NCI-H187 treated with DMSO at 0.1 percent for 48 hours (cell line): ENCODE data around the gene TXN2.
"Not testable (repeated sequence)": the region's sequence is repeated elsewhere in the genome, so short reads cannot be mapped to it uniquely, and the experiment has no call there.

Experiments
- DNase-seq: peaks from one replicate; lab custom pipeline; 2025; lab: John Stamatoyannopoulos, UW

TXN2 gene

GRCh38 chr22:36431977-36432376 is 49.5 kb downstream of the TXN2 start:
- no peak for DNase-seq

DNA sequence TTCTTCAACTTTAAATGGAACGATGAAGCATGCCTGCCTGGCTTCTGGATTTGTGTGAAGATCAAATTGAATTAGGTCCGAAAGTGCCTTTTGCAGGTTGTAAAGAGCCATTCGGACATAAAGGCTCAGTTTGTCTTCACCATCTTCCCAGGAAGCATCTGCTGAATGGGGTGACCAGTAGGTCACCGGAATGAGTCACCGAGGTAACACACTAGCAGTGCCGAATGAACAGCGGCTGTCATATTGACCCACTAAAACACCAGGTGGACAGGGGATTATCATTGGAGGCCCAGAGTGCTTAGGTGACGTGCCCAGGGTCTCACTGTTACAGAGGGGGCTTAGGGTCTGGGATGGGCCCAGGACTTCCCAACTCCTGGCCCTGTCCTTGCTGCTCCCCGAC is 50.6 kb downstream of the TXN2 start:
- DNase-seq = no peak

GRCh38 chr22:36427952-36428351 is 53.5 kb downstream of the TXN2 start:
- not testable (repeated sequence) for DNase-seq

GRCh38 chr22:36425977-36426523 is 55.4 kb downstream of the TXN2 start:
- DNase-seq = no peak

DNA sequence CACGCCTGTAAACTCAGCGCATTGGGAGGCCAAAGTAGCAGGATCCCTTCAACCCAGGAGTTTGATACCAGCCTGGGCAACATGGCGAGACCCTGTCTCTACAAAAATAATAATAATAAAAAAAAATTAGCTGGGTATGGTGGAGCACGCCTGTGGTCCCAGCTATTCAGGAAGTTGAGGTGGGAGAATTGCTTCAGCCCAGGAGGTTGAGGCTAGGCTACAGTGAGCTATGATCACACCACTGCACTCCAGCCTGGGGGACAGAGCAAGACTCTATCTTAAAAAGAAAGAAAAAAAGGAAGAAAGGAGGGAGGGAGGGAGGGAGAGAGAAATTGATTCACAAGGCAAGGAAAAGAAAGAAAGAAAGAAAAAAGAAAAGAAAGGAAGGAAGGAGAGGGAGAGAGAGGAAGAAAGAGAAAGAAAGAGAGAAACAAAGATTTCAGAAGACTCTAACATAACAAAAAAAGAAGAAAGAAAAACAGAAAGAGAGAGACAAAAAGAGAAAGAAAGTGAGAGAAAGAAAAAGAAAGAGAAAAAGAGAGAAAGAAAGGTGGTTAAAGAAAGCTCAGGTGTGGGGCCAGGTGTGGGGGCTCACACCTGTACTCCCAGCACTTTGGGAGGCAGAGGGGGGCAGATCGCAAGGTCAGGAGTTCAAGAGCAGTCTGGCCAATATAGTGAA is 56.4 kb downstream of the TXN2 start:
- no peak for DNase-seq

- DNase-seq = not testable (repeated sequence)
Observed at GRCh38 chr22:36424466-36424865, 57.0 kb downstream of the TXN2 start.

DNA sequence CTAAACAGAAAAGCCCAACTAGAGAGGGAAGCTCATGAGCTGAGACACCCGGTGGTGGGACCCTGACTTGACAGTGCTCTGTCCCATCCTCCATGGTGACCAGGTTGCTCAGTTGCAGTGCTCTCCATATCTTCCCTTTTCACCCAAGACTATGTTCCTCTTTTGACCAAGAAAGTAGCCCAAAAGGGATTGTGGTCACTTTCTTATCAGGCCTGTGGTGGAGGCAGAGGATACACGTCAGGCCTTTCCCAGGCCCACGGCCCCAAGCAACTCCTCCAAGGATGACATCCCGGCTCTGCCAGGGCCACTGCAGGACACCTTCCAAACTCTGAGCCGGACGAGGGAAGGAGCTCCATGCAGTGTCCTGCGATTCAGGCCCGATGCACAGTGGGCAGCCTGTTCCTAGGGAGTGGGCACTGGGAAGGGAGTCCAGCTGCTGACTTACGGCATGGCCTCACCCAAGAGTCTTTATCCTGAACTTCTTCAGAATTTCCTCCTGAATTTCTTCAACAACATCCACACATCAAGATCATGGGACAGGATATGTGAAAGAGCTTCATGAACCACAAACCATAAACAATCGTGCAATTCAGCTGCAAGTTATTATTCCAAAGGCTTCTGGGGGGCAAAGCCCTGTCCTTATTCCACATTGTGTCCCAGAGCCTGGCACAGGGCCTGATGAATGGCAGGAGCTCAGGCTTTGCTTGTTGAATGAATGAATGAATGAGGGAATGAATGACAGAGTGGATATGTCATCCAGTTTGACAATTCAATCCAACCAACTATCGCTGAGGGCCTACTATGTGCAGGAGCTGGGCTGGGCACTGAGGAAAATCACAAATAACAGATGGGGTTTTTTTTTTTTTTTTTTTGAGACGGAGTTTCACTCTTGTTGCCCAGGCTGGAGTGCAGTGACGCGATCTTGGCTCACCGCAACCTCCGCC is 57.7 kb downstream of the TXN2 start:
- DNase-seq = no peak

DNA sequence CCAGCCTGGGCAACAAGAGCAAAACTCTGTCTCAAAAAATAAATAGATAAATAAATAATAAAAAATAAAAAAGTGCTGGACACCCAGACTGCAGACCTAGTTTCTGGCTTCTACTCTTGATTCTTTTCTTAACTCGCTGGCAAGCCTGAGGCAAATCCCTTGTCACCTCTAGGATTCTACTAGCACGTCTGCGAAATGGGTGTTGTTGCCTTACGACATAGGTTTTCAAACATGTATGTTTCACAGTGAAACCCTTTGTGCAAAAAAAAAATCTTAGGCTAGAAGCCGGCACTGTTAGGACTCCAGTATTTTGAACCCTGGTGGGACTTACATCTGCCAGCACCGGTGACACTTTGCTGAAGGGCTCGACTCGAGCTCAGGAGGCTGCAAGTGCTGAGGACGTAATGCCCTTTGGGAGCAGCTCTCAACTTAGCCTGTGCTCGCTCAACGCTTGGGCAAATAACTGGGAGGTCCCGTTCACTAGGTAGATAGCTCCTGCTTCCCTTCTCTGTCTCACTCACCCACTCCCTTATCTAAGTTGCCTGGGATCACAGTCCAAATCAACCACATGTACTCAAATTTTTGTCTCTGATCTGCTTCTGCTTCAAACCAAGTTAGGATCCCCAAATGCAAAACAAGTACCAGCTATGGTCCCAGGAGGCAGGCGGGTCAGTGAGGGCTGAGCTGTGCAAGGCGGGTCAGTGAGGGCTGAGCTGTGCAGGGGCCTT is 59.0 kb downstream of the TXN2 start:
- no peak for DNase-seq

- no peak for DNase-seq
Observed at GRCh38 chr22:36419912-36420882, 61.2 kb downstream of the TXN2 start.

- DNase-seq = no peak
Observed at GRCh38 chr22:36419177-36419911, 62.1 kb downstream of the TXN2 start.

DNA sequence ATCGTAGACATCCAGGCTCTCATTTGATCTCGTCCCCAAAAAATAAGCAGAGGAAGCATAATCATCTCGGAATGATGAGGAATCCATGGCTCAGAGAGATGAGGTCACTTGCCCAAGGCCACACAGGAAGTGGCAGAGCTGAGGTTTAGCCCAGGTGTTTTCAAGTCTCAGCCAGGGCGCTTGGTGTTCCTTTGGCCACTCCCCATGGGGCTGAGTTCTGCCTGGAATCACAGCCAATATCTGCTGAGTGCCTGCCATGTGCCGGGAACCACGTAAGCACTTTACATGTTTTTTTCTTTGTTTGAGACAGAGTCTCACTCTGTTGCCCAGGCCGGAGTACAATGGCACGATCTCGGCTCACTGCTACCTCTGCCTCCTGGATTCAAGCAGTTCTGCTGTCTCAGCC is 64.2 kb downstream of the TXN2 start:
- DNase-seq = no peak
